Effector CD8-positive, alpha-beta T cell (primary cell): Measurements from ENCODE around the gene U2AF1L4.
"Not testable (repeated sequence)": the region's sequence is repeated elsewhere in the genome, so short reads cannot be mapped to it uniquely, and the experiment has no call there.

Source experiments
- DNase-seq: peaks from one replicate; lab custom pipeline; 2025; lab: John Stamatoyannopoulos, UW

The U2AF1L4 gene

GRCh38 chr19:35725216-35725861 lies 19.9 kb downstream of the U2AF1L4 start:
- no peak for DNase-seq

GRCh38 chr19:35724560-35724959 lies 20.7 kb downstream of the U2AF1L4 start:
- DNase-seq, result no peak

GRCh38 chr19:35724132-35724531 lies 21.1 kb downstream of the U2AF1L4 start:
- not testable (repeated sequence) for DNase-seq

DNA sequence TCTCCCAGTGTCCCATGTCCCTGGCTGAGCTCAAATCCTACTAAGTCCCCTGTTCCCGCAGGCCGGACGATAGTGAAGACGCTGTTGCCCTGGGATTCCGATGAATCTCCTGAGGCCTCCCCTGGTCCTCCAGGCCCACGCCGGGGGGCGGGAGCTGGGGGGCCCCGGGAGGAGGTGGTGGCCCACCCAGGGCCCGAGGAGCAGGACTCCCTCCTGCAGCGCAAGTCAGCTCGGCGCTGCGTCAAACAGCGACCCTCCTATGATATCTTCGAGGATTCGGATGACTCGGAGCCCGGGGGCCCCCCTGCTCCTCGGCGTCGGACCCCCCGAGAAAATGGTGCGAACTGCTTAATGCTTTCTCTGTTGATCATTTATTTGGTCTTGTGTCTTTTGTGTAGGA lies 21.5 kb downstream of the U2AF1L4 start:
- DNase-seq, result no peak

DNA sequence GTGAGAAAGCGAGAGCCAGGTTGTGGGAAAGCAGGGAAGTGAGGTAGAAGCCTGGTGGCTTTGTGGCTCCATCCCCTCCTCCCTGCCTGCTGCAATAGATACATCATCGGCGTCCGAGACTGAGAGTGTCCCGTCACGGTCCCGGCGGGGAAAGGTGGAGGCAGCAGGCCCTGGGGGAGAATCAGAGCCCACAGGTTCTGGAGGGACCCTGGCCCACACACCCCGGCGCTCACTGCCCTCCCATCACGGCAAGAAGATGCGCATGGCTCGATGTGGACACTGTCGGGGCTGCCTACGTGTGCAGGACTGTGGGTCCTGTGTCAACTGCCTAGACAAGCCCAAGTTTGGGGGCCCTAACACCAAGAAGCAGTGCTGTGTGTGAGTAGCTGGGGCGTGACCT lies 22.3 kb downstream of the U2AF1L4 start:
- no peak for DNase-seq

- DNase-seq, result no peak
Observed at GRCh38 chr19:35722461-35722860, 22.8 kb downstream of the U2AF1L4 start.

DNA sequence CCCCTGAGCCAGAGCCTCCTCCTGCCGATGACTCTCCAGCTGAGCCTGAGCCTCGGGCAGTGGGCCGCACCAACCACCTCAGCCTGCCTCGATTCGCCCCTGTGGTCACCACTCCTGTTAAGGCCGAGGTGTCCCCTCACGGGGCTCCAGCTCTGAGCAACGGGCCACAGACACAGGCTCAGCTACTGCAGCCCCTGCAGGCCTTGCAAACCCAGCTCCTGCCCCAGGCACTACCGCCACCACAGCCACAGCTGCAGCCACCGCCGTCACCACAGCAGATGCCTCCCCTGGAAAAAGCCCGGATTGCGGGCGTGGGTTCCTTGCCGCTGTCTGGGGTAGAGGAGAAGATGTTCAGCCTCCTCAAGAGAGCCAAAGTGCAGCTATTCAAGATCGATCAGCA lies 23.8 kb downstream of the U2AF1L4 start:
- DNase-seq, result no peak

DNA sequence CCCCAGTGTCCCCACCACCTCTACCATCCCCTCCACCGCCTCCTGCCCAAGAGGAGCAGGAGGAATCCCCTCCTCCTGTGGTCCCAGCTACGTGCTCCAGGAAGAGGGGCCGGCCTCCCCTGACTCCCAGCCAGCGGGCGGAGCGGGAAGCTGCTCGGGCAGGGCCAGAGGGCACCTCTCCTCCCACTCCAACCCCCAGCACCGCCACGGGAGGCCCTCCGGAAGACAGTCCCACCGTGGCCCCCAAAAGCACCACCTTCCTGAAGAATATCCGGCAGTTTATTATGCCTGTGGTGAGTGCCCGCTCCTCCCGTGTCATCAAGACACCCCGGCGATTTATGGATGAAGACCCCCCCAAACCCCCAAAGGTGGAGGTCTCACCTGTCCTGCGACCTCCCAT lies 24.6 kb downstream of the U2AF1L4 start:
- no peak for DNase-seq

DNA sequence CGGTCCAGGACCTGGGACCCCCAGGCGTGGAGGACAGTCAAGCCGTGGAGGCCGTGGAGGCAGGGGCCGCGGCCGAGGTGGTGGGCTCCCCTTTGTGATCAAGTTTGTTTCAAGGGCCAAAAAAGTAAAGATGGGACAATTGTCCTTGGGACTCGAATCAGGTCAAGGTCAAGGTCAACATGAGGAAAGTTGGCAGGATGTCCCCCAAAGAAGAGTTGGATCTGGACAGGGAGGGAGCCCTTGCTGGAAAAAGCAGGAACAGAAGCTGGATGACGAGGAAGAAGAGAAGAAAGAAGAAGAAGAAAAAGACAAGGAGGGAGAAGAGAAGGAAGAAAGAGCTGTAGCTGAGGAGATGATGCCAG lies 25.1 kb downstream of the U2AF1L4 start:
- no peak for DNase-seq

- no peak for DNase-seq
Observed at GRCh38 chr19:35719402-35720162, 25.6 kb downstream of the U2AF1L4 start.

GRCh38 chr19:35718345-35719041 lies 26.7 kb downstream of the U2AF1L4 start:
- peak; percentile 29 for DNase-seq

GRCh38 chr19:35717665-35718344 lies 27.4 kb downstream of the U2AF1L4 start, which contains the start of gene KMT2B:
Gene KMT2B (plus strand): TSS chr19:35718003. CDS start chr19:35718019, 16 bp downstream.
- no peak for DNase-seq

DNA sequence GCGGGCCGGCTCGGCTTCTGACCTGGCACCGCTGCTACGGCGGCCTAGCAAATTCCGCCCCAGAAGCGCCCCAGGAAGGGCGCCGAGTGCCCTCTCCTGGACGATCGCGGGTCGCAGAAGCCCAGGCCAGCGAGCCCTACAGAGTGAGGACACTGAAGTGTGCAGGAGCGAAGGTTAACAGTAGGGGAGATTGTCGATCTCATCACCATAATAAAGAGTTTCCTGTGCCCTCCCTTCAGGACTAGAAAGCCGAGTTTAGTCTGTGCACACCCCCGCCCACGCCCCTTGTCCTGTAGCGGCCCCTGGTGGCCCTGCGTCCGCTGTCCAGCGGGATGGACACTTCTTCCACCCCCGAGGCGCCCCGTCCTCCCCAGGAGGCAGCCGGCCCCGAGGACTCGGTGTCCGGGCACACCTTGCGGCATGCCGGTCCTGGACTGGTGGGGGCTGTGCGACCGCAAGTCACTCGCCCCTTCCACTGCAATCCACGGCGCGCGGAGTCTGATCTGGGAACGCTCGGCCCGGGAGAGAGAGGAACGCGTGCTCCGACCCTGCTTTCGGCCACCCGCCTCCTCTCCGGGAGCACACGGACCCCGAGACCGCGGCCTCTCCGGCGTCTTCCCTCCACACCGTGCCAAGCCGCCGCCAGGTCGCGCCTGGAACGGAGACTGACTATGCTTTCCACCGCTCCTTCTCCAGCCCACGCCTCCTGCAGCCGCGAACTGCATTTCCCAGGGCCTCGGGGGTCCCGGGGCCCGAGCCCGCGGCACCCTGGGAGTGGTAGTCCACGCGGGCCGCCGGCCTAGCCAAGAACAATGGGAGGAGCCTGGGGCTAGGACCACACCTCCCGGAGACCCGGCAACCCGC lies 28.2 kb downstream of the U2AF1L4 start:
- DNase-seq, result peak; percentile 92

DNA sequence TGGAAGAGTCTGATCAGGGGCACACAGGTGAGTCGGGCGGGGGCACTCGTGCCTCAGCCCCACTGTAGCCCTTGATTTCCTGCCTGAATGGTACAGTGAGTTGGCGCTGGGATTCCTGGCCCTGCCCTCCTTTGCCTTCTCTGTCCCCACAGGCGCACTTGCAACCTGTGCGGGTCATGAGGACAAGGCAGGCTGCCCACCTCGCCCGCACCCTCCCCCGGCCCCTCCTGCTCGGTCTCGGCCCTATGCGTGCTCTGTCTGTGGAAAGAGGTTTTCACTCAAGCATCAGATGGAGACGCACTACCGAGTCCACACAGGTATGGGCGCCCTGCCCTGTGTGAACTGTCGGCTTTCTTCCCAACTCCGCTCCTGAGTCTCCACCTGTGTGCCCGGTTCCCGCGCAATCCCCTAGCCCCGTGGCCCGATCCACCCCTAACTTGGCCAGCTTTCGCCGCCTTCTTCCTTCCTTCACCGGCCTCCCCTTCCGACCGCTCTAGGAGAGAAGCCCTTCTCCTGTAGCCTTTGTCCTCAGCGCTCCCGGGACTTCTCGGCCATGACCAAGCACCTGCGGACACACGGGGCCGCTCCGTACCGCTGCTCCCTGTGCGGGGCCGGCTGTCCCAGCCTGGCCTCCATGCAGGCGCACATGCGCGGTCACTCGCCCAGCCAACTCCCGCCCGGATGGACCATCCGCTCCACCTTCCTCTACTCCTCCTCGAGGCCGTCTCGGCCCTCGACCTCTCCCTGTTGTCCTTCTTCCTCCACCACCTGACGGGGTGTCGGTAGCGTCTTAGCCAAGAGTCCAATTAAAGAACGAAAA lies 29.0 kb downstream of the U2AF1L4 start:
- no peak for DNase-seq

DNA sequence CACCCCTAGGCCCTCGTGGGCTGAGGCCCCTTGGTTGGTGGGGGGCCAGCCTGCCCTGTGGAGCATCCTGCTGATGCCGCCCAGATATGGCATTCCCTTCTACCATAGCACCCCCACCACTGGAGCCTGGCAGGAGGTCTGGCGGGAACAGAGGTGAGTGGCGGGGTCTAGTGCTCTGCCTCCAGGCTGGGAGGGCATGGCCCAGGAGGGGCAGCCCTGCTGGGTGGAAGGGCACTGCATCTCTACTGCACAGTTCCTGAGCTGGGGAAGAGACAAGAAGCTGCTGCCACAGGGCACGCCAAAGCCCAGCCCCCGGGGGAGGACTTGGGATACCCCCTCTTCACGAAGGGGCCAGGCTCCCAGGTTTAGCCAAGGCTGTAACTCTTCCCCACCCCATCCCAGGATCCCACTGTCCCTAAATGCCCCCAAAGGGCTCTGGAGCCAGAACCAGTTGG lies 29.8 kb downstream of the U2AF1L4 start:
- DNase-seq, result no peak

GRCh38 chr19:35714601-35715354 lies 30.4 kb downstream of the U2AF1L4 start:
- DNase-seq, result no peak

DNA sequence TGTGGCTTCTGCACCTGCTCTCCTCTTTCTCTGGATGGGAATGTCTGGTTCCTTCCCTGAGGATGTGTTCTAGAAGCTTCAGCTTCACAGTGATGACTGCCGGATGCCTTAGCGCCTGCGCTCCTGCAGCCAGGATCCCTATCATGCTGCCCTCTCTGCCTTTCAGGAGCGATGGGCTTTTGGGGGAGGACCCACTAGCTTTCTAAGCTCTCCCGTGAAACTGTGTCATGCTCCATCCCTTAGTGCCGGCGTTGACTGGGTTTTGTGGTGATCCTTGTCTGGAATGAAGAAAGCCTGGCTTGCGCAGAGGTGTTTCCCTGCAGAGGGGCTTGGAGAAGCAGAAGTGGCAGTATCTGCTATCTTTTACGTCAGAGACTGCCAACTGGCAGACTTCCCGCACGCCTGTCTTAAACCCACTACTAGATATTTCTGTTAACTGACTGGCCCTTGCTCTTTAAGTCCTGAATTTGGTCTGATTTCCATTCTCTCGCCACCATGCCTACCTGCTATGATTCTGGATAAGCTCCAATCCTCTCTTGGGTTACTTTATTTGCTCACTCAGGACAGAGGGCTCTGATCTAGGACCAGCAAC lies 31.2 kb downstream of the U2AF1L4 start:
- DNase-seq, result no peak

GRCh38 chr19:35713506-35713850 lies 31.7 kb downstream of the U2AF1L4 start:
- DNase-seq, result no peak
